HG03354 (cell line): ENCODE data around the gene NUP62.
"Not testable (repeated sequence)": the region's sequence is repeated elsewhere in the genome, so short reads cannot be mapped to it uniquely, and the experiment has no call there.

Experiments used
- ATAC-seq: cut with Tn5 transposase; IDR thresholded peaks from one replicate; pipeline ENCODE4 v1.9.1; 2021; ENCODE audit warnings: mild to moderate bottlenecking; ENCODE audit not compliant: unreplicated experiment, poor library complexity, severe bottlenecking

The NUP62 gene, protein sequence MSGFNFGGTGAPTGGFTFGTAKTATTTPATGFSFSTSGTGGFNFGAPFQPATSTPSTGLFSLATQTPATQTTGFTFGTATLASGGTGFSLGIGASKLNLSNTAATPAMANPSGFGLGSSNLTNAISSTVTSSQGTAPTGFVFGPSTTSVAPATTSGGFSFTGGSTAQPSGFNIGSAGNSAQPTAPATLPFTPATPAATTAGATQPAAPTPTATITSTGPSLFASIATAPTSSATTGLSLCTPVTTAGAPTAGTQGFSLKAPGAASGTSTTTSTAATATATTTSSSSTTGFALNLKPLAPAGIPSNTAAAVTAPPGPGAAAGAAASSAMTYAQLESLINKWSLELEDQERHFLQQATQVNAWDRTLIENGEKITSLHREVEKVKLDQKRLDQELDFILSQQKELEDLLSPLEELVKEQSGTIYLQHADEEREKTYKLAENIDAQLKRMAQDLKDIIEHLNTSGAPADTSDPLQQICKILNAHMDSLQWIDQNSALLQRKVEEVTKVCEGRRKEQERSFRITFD

DNA sequence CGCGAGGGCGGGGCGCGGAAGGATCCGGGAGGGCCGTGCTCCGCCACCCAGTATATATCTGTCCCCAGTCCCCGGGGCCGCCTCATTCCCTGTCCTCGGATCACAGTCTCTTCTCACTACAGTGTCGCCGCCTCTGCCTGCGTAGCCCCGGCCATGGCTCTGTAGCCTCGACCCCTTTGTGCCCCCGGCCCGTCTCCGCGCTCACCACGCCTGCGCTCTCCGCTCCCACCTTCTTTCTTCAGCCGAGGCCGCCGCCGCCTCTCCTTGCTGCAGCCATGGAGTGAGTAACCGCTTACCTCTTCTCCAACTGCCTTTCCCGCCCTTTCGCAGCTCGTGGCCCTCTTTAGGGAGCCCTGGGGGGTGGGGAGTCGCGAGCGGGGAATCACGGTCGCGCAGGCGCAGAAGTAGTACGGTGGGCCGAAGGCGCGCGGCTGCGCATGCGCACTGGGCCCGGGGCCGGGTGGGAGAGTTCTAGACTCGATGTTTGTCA lies at the start of gene NUP62, which contains the start of gene ATF5:
TSS of gene NUP62 (minus strand) at position 384 of the 490 bp plus-strand sequence. CDS start 19,697 bp downstream, outside the sequence.
TSS of gene ATF5 (plus strand) at position 85 of the 490 bp plus-strand sequence. CDS start 1,646 bp downstream, outside the sequence.
- ATAC-seq: peak; percentile 53

- no peak for ATAC-seq
Observed at GRCh38 chr19:49978324-49978723, 49.0 kb upstream of the NUP62 start.

DNA sequence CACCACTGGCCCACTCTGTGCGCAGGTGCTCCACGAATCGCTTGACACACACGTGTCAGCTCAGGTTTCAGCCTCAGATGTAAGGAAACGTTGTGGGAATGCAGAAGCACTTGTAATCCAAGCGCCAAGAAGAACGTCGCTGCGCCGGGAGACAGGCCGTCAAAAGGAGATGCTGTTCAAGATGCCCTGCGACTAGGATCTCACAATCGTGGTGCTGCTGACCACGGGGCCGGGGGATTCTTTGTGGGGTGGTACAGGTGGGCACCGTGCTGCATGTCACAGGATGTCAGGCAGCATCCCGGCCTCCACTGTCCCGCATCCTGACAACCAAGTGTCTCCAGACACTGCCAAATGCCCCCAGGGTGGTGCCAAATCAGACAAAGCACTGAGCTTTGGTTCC lies 48.6 kb upstream of the NUP62 start:
- no peak for ATAC-seq

DNA sequence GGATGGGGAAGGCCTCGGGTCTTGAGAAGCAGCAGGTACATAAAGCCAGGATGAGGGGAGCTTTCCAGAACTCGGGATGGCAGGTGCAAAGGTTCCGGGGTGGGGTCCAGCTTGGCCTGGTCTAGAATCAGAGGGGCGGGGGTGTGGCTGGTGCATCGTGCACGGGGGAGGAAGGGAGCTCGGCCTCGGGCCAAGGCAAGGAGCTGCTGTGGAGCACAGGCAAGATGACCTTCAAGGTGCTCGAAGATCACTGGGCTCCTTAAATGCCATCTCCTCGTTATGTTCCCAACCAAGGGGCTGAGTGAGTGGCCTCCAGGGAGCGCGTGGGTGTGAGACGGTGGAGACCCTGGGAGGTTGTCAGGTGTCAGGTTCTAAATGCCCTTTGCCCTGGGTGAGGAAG lies 47.8 kb upstream of the NUP62 start:
- ATAC-seq: no peak

DNA sequence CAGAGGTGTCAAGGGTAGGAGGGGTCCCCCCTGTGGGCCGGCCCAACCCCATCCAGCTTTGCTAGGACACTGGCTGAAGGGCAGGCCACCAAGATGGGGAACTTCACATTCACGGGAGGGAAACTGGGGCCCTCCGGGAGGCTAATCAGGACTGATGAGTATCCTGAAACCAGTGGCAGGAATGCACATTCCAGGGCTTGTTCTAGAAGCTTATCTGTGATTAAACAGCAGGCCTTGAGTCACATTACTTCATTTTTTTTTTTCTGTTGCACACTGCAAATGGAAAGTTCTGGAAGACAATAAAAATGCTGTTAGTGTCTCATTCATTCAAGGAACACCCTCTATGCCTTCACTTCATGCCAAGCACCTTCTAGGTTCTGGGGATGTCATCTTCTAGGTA lies 47.2 kb upstream of the NUP62 start:
- ATAC-seq: no peak

DNA sequence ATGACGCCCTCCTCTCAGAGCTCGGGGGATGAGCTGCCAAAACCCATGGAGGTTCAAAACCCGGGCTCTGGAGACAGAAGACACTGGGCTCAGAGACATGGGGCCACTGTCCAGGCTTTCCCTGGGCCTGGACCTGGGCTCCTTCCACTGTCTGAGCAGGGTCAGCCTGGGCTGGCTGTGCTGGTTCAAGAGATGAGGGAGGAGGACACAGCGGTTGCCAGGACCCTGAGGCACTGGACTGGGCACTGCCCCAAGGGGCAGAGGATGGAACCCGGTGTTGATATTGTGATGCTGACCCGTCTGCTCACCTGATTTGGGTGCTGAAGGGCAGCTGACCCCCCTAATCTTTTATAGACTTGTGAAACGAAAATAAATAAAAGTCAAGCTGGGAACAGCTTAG lies 45.7 kb upstream of the NUP62 start:
- no peak for ATAC-seq

GRCh38 chr19:49973987-49974386 lies 44.7 kb upstream of the NUP62 start:
- no peak for ATAC-seq

- no peak for ATAC-seq
Observed at GRCh38 chr19:49972841-49973240, 43.5 kb upstream of the NUP62 start.

DNA sequence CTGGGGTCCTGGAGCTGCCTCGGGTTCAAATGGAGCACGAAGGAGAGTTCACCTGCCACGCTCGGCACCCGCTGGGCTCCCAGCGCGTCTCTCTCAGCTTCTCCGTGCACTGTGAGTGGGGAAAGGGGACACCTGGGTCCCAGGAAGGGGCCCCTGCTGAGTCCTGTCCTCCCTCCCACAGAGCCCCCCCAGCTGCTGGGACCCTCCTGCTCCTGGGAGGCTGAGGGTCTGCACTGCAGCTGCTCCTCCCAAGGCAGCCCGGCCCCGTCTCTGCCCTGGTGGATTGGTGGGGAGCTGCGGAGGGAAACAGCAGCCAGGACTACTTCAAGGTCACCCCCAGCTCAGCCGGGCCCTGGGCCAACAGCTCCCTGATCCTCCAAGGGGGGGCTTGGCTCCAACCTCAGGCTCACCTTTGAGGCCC lies 42.7 kb upstream of the NUP62 start:
- ATAC-seq: no peak

DNA sequence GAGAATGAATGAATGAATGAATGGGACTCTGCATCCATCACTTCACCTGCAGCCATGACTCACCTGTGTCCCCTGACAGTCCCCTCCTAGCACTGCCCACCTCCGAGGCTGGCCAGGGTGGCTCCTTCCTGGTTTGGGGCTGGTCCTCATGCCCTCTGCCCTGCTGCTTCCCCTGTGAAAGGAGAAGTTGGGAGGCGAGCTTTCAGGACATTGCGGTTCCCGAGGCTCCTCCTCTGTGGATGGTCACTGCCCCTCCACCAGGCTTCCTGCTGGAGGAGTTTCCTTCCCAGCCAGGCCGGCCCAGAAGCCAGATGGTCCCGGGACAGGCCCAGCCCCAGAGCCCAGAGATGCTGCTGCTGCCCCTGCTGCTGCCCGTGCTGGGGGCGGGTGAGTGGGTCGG lies 40.1 kb upstream of the NUP62 start:
- not testable (repeated sequence) for ATAC-seq

- ATAC-seq: no peak
Observed at GRCh38 chr19:49968279-49968922, 39.1 kb upstream of the NUP62 start.

DNA sequence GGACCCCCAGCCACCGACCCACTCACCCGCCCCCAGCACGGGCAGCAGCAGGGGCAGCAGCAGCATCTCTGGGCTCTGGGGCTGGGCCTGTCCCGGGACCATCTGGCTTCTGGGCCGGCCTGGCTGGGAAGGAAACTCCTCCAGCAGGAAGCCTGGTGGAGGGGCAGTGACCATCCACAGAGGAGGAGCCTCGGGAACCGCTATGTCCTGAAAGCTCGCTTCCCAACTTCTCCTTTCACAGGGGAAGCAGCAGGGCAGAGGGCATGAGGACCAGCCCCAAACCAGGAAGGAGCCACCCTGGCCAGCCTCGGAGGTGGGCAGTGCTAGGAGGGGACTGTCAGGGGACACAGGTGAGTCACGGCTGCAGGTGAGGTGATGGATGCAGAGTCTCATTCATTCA lies 31.7 kb upstream of the NUP62 start, which contains the start of gene SIGLEC11:
TSS of gene SIGLEC11 (minus strand) at position 193 of the 400 bp plus-strand sequence. CDS start at position 102, 91 bp downstream.
- not testable (repeated sequence) for ATAC-seq

DNA sequence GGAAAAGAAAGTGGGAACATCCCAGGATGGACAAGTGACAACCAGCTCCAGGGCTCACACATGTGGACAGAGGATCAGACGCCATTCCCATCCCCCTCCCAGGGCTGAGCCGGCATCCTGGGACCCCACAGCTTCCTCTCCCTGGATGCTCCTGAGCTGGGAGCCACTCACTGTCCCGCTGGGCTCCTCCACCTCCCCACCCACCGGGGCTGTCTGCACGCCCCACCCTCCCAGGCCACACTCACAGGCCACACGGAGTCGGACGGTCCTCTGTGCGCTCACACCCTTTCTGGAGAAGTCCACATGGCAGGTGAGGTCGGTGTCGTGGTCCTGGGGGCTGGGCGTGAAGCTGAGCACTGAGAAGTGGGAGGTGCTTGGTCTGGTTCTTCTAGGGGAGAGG lies 30.6 kb upstream of the NUP62 start:
- ATAC-seq: not testable (repeated sequence)

DNA sequence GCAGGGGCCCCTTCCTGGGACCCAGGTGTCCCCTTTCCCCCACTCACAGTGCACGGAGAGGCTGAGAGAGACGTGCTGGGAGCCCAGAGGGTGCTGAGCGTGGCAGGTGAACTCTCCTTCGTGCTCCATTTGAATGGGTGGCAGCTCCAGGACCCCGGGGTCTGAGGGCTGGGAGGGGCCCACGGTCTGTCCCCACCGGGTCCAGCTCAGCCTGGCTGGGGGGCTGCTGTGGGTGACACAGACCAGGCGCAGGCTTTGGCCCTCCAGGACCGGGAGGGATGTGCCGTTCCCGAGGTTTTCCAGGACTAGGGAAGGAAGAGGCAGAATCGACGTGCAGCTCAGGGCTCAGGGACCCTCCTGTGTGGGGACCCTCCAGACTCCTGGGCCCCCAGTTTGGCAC lies 29.3 kb upstream of the NUP62 start:
- not testable (repeated sequence) for ATAC-seq

GRCh38 chr19:49958144-49958543 lies 28.8 kb upstream of the NUP62 start:
- ATAC-seq: not testable (repeated sequence)

DNA sequence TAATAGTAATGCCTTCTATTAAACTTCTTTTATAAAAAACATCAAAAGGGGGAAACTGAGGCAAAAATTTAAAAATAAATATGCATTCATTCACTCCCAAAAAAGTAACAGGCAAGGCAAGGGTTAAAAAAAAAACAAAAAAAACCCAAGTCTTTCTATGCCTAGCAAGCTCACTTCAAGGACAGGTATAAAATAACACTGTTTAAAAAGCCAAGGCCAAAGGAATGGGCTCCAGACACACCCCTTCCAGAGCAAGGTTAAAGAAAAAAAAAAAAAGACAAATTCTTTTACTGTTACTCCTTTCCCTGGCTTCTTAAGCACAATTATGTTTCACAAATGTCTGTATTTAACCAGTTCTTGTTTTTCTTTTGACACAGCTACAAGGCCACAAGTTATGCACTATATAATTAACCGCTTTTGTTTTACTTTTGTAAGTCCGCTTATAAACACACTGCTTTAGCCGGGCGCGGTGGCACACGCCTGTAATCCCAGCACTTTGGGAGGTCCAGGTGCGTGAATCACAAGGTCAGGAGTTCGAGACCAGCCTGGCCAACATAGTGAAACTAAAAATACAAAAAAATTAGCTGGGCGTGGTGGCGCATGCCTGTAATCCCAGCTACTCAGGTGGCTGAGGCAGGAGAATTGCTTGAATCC lies 28.1 kb upstream of the NUP62 start:
- no peak for ATAC-seq

- no peak for ATAC-seq
Observed at GRCh38 chr19:49956115-49956495, 26.8 kb upstream of the NUP62 start.

DNA sequence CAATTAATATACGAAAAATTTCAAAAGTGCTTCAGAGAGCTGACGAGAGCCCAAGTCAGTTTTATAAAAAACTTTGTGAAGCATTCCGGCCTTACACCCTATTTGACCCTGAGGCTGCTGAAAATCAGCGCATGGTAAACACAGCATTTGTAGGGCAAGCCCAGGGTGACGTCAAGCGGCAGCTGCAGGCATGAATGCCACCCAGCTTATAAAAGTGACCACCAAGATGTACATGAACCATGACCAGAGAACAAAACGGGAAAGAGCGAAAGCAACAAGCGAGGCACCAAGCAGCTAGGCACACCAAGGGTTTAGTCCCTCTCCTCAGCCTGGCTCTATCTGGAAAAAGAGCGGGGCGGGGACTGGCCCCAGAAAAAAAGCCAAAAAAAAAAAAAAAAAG lies 25.6 kb upstream of the NUP62 start:
- no peak for ATAC-seq

- no peak for ATAC-seq
Observed at GRCh38 chr19:49954092-49954829, 25.0 kb upstream of the NUP62 start.
